Measurements from ENCODE around the gene POLR1A. TPM values are rescaled to one million over a fixed set of nuclear protein-coding genes. Genes with fewer than 3 reads are reported as not detected.

POLR1A gene
- total RNA-seq, 1 experiment from 2014 or later = 29.7 TPM

DNA sequence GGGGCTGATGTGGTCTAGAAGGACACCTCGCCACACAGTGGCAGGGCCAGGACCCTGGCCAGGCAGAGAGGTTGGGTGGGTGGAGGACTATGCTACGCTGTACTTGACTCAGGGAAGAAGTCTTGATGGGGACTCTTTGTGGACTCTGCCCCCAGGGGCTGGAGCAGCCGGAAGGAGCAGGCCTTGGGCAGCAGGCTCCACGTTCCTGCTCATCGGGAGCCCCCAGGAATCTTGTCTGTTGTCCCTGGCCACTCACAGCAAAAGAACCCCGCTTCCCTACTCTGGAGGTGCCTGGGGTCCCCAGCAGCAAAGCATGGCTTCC lies 79.0 kb downstream of the POLR1A start:
- TF ChIP-seq, protein P1, sequence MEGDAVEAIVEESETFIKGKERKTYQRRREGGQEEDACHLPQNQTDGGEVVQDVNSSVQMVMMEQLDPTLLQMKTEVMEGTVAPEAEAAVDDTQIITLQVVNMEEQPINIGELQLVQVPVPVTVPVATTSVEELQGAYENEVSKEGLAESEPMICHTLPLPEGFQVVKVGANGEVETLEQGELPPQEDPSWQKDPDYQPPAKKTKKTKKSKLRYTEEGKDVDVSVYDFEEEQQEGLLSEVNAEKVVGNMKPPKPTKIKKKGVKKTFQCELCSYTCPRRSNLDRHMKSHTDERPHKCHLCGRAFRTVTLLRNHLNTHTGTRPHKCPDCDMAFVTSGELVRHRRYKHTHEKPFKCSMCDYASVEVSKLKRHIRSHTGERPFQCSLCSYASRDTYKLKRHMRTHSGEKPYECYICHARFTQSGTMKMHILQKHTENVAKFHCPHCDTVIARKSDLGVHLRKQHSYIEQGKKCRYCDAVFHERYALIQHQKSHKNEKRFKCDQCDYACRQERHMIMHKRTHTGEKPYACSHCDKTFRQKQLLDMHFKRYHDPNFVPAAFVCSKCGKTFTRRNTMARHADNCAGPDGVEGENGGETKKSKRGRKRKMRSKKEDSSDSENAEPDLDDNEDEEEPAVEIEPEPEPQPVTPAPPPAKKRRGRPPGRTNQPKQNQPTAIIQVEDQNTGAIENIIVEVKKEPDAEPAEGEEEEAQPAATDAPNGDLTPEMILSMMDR (conservative IDR thresholded peaks at IDR 0.05) = no peak
- TF ChIP-seq EZH2 (IDR thresholded peaks at IDR 0.05; ENCODE audit: low read depth) = no peak
- Histone ChIP-seq H3F3A (ENCODE audit: insufficient read depth, low read depth) (no peaks in the 10 kb centered on the region), H3K4me2 (no peak overlapping the region), H3K4me1 (replicated peaks; ENCODE audit: insufficient read depth) (no peaks in the 10 kb centered on the region), H3K27ac (no peak overlapping the region), H3K79me2 (ENCODE audit: low read depth) (no peaks in the 10 kb centered on the region), H3K27me3 (ENCODE audit: insufficient read depth, low read depth) (no peaks in the 10 kb centered on the region), H3K9me2 (ENCODE audit: insufficient read depth) (no peaks in the 10 kb centered on the region), H2AFZ (no peak overlapping the region), H4K20me1 (ENCODE audit: insufficient read depth) (no peaks in the 10 kb centered on the region), H3K36me3 (ENCODE audit: low read depth) (peaks cover 15% of the 10 kb centered on the region), H3K4me3 (no peak overlapping the region), H3K9me3 (ENCODE audit: insufficient read depth, low read depth) (no peaks in the 10 kb centered on the region)
- POLR2A ChIA-PET (ENCODE audit: unreplicated experiment) = interaction anchor here (0.5 kb wide), 1 partner anchor 33 kb away, joined by 7 read pairs; no protein-coding TSS in a partner anchor
- intact Hi-C loops (cut with micrococcal nuclease; ENCODE audit: unreplicated experiment) = no loop called here
- CTCF ChIA-PET = no interaction called here
- no TSS peak for BruUV-seq (replicated peaks)
- no peak for DNase-seq

DNA sequence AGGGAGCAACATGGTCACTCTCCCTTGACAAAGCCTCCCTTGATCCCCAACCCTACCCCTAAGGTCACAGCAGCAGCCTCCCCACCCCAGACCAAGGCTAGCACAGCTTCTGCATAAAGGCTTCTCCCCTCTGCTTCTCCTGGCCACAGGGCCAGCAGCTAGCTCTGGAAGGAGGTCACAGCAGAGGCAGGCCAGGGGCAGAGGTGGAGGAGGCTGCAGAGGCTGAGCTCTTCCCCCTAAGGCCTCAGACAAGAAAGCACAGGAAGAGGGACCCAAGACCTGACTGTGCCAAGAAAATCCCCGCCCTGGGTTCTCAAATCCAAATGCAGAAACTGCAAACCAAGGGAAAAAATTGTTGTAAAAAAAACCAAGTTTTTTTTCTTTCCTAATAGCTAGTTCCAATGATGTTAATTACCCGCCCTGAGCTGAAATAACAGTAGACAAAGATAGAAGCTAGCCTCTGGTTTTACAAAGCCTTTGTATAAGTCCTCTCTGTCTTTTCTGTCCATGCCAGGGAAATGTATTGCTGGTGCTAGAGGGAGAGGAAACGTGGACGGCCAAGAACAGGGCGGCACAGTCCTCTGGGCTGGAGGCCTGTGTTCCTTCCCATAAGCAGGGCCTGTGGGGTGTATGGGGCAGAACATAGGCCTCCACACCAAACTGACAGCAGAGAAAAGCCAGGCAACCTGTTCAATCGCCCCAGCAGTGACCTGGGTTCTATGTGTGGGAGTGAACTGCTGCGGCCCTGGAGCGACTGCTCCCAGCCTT lies 79.5 kb downstream of the POLR1A start:
- POLR2A ChIA-PET (ENCODE audit: unreplicated experiment) = interaction anchor here (0.5 kb wide), 1 partner anchor 32 kb away, joined by 7 read pairs; no protein-coding TSS in a partner anchor
- intact Hi-C loops (cut with micrococcal nuclease; ENCODE audit: unreplicated experiment) = no loop called here

DNA sequence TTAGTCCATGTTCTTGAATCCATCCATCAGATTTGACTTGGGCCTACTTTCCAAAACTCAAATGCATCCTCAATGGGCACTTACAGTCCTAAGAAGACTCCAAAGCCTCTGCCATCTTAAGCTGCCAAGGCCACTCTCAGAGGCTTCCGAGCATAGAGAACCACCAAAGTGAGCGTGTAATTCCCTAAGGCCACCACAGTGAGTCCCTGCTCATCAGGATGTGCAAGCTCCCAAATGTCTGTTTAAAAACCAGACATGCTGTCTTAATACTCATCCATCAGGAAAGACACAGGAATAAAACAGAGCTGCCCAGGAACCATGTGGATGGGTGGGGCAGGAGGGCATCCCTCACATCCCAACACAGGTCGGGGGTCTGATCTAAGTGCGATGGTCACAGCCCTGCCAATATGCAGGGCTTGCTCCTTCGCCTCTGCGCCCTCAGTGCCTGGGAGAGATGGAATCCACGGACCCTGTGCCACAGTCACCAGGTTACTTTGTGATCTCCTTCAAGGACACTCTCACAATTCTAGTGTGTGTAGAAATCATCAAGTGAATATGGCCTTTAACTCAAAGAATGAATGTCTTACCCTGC lies 80.4 kb downstream of the POLR1A start:
- Histone ChIP-seq H3K9me3 (ENCODE audit: insufficient read depth, low read depth) (no peaks in the 10 kb centered on the region), H3K27ac (no peak overlapping the region), H3K27me3 (ENCODE audit: insufficient read depth, low read depth) (no peaks in the 10 kb centered on the region), H3K79me2 (ENCODE audit: low read depth) (no peaks in the 10 kb centered on the region), H3K9me2 (ENCODE audit: insufficient read depth) (no peaks in the 10 kb centered on the region), H3K4me3 (no peak overlapping the region), H3K4me2 (no peak overlapping the region), H2AFZ (no peak overlapping the region), H3F3A (ENCODE audit: insufficient read depth, low read depth) (0 out of 2 replicates have a peak, but pooled peaks cover 6% of the 10 kb centered on the region), H3K4me1 (replicated peaks; ENCODE audit: insufficient read depth) (no peaks in the 10 kb centered on the region), H4K20me1 (ENCODE audit: insufficient read depth) (no peaks in the 10 kb centered on the region), H3K36me3 (ENCODE audit: low read depth) (peaks cover 9% of the 10 kb centered on the region)
- no TSS peak for BruUV-seq (replicated peaks)
- no peak for DNase-seq
- ChIA-PET CTCF (no interaction called here), POLR2A (ENCODE audit: unreplicated experiment) (no interaction called here)
- no peak for TF ChIP-seq EZH2 (IDR thresholded peaks at IDR 0.05; ENCODE audit: low read depth)
- TF ChIP-seq, protein P1 (conservative IDR thresholded peaks at IDR 0.05) = peak; percentile 33; the same call in 1 of the 2 replicates
- intact Hi-C loops (cut with micrococcal nuclease; ENCODE audit: unreplicated experiment) = no loop called here

More for the DNA sequence above, 79.5 kb downstream of the POLR1A start:
- H3K79me2 ChIP-seq (ENCODE audit: low read depth) = no peaks in the 10 kb centered on the region
- H3K4me1 ChIP-seq (replicated peaks; ENCODE audit: insufficient read depth) = no peaks in the 10 kb centered on the region
- no peaks in the 10 kb centered on the region for H3K9me3 ChIP-seq (ENCODE audit: insufficient read depth, low read depth)
- no peaks in the 10 kb centered on the region for H3F3A ChIP-seq (ENCODE audit: insufficient read depth, low read depth)
- DNase-seq = no peak
- no peaks in the 10 kb centered on the region for H3K27me3 ChIP-seq (ENCODE audit: insufficient read depth, low read depth)
- BruUV-seq (replicated peaks) = no TSS peak
- H3K4me2 ChIP-seq = no peak overlapping the region
- no peaks in the 10 kb centered on the region for H3K9me2 ChIP-seq (ENCODE audit: insufficient read depth)
- H3K27ac ChIP-seq = no peak overlapping the region
- peaks cover 15% of the 10 kb centered on the region for H3K36me3 ChIP-seq (ENCODE audit: low read depth)
- H2AFZ ChIP-seq = no peak overlapping the region
- TF ChIP-seq, protein P1 (conservative IDR thresholded peaks at IDR 0.05) = no peak
- TF ChIP-seq EZH2 (IDR thresholded peaks at IDR 0.05; ENCODE audit: low read depth) = no peak
- CTCF ChIA-PET = no interaction called here
- H4K20me1 ChIP-seq (ENCODE audit: insufficient read depth) = no peaks in the 10 kb centered on the region
- no peak overlapping the region for H3K4me3 ChIP-seq

Measured in PC-9 (cell line).